Rectal smooth muscle tissue (tissue), 1 donor: ENCODE data around the gene SLC9C2.
"Not testable (repeated sequence)": the region's sequence is repeated elsewhere in the genome, so short reads cannot be mapped to it uniquely, and the experiment has no call there.

Experiments
- H3K27ac ChIP-seq: one replicate; pipeline ENCODE4 v1.7.0; 2013; ENCODE audit warnings: low read depth, low read length, inconsistent platforms
- H3K27me3 ChIP-seq: one replicate; pipeline ENCODE4 v1.7.0; 2013; ENCODE audit warnings: low read length; ENCODE audit not compliant: control insufficient read depth, insufficient read depth
- H3K36me3 ChIP-seq: one replicate; pipeline ENCODE4 v1.7.0; 2013; ENCODE audit warnings: low read length; ENCODE audit not compliant: control insufficient read depth, insufficient read depth
- H3K4me1 ChIP-seq: one replicate; pipeline ENCODE4 v1.7.0; 2013; ENCODE audit warnings: low read length; ENCODE audit not compliant: control insufficient read depth, insufficient read depth
- H3K4me3 ChIP-seq: one replicate; pipeline ENCODE4 v1.7.0; 2013; ENCODE audit warnings: low read length
- H3K9ac ChIP-seq: one replicate; pipeline ENCODE4 v1.7.0; 2013; ENCODE audit warnings: low read length

The SLC9C2 gene

DNA sequence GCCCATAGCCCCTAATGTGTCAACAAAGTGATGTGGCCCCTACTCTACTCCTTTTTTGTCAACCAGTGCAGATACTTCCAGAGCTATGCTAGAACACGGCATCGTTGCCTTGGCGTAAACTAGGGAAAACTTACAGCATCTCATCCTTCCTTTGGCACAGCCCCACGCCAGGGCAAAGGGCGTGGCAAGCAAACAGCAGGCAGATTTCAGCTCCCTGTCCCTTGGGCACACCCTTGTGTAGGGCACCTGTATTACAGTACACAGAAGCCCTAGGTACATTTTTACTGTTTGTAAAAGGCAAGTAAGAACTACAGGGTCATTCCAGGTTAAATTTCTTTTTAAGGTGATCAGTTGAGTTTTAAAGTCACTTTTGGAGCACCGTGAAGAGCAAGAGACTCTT is 96.4 kb downstream of the SLC9C2 start:
- H3K27me3 ChIP-seq, result no peaks in the 10 kb centered on the region
- H3K27ac ChIP-seq, result no peak overlapping the region
- H3K36me3 ChIP-seq, result no peaks in the 10 kb centered on the region
- H3K4me3 ChIP-seq, result no peak overlapping the region
- H3K9ac ChIP-seq, result no peak overlapping the region
- H3K4me1 ChIP-seq, result peaks cover 4% of the 10 kb centered on the region

DNA sequence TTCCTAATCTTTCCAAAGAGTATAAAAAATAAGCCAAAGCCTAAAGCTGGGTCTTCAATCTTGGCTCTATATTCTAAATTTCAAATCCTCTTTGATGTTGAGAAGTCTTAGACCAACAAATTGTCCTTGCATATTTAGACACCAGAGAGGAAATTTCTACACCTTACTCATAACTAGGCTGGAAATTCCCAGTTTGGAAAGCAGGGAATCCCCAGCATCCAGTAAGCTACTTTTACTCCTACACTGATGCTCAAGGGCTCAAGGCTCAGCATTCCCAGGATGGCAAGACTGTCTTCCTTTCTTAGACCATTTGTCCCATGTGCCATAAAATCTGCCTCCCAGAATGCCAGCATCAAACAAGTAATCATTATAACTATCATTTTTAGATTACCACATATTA is 97.5 kb downstream of the SLC9C2 start:
- Histone ChIP-seq H3K4me1 (peaks cover 4% of the 10 kb centered on the region), H3K27ac (no peak overlapping the region), H3K9ac (no peak overlapping the region), H3K36me3 (no peaks in the 10 kb centered on the region), H3K4me3 (no peak overlapping the region), H3K27me3 (no peaks in the 10 kb centered on the region)

DNA sequence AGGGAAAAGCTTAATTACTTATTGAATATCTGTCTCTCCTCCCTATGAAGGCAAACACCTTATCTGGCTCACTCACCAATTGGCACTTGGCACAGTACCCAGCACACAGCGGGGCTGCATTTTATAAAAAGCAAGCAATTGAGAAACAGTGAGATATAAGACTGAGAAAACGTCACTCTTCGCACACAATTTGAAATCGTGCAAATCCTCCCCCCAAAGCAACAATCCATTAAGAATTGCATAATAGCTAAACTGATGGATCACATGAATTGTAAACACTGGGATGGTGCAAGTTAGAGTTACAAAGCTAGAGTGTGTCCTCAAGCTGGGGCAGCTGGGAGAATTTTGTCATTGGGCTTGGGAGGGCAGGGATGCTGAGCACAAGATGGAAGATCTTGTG is 98.6 kb downstream of the SLC9C2 start:
- H3K36me3 ChIP-seq, result no peaks in the 10 kb centered on the region
- no peaks in the 10 kb centered on the region for H3K27me3 ChIP-seq
- no peak overlapping the region for H3K27ac ChIP-seq
- peaks cover 4% of the 10 kb centered on the region for H3K4me1 ChIP-seq
- H3K9ac ChIP-seq, result no peak overlapping the region
- H3K4me3 ChIP-seq, result no peak overlapping the region

GRCh38 chr1:173503391-173503790 is 99.5 kb downstream of the SLC9C2 start:
- no peak overlapping the region for H3K27ac ChIP-seq
- no peaks in the 10 kb centered on the region for H3K36me3 ChIP-seq
- no peak overlapping the region for H3K9ac ChIP-seq
- peaks cover 4% of the 10 kb centered on the region for H3K4me1 ChIP-seq
- H3K4me3 ChIP-seq, result no peak overlapping the region
- no peaks in the 10 kb centered on the region for H3K27me3 ChIP-seq

DNA sequence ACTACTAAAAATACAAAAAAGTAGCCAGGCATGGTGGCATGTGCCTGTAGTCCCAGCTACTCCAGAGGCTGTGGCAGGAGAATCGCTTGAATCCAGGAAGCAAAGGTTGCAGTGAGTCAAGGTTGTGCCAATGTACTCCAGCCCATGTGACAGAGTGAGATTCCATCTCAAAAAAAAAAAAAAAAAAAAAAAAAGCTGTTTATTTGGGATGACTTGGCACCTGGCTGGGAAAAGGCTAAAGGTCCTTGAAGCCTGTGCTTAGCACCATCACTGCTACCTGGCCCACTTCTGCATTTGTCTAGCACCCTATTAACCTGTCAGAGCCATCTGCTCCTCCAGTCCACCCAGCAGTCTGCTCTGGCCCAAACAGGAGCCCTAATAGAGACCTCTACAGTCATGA is 100.8 kb downstream of the SLC9C2 start:
- Histone ChIP-seq H3K36me3 (no peaks in the 10 kb centered on the region), H3K4me1 (no peaks in the 10 kb centered on the region), H3K9ac (no peak overlapping the region), H3K4me3 (no peak overlapping the region), H3K27ac (no peak overlapping the region), H3K27me3 (no peaks in the 10 kb centered on the region)

GRCh38 chr1:173499729-173500128 is 103.1 kb downstream of the SLC9C2 start:
- Histone ChIP-seq H3K4me1 (no peaks in the 10 kb centered on the region), H3K27ac (no peak overlapping the region), H3K9ac (no peak overlapping the region), H3K4me3 (no peak overlapping the region), H3K27me3 (no peaks in the 10 kb centered on the region), H3K36me3 (no peaks in the 10 kb centered on the region)

DNA sequence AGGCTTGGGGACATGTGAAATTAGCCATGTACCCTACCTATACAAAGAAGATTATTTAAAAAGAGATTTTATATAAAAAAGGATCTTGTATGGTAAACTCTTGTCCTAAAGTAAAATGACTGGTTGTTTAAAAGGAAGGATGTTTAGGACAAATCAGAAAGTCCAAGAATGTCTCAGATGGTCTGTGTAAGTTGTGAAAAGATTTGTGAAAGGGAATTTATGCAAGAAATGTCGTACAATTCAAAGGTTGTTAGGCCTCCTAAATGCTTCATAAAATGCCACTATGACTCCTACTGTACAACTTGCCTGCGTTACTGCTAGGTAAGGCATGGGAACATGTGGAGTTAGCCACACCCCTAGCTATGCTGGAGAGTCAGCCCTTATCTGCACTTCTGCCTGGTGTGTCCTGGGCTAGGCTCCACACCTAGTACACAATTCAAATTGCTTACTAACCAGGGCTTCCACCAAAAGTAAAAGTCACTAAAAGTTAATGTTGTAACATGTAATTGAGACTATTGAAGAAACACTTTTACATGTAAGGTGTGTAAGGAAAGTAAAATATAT is 106.0 kb downstream of the SLC9C2 start:
- Histone ChIP-seq H3K4me1 (no peaks in the 10 kb centered on the region), H3K36me3 (no peaks in the 10 kb centered on the region)

DNA sequence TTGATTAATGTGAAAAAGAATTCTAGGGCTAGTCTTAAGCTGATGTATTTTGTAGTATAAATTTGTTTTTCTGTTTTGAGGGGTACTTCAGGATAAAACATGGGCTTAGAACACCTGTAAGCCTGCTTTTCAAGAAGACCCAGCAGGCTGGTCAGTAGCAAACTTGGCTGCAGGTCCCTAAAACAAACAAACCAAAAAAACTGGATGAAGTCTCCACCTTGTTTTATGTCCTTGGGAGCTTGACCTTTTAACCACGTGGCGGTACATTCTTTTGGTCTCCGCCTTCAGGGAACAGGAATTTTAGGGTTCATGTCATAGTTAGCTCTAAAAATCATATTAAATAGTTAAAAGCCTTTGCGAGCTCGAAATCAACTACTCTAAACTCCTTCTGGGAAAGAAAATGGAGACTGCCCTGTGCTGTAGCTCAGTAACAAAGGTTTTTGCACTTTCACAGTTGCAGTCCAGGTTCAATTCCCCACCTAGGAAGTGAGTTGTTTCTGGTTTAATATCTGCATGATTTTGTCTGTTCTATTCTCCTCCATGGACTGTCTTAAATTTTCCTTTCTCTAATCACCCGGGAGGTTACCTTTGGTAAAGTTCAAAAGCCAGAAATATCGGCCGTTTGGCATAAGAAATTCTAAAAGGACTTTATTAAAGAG is 107.1 kb downstream of the SLC9C2 start:
- Histone ChIP-seq H3K4me1 (no peaks in the 10 kb centered on the region), H3K4me3 (no peak overlapping the region), H3K36me3 (no peaks in the 10 kb centered on the region), H3K9ac (no peak overlapping the region), H3K27me3 (no peaks in the 10 kb centered on the region), H3K27ac (no peak overlapping the region)

More for the DNA sequence above, 106.0 kb downstream of the SLC9C2 start:
- Histone ChIP-seq H3K9ac (no peak overlapping the region), H3K4me3 (no peak overlapping the region), H3K27ac (no peak overlapping the region), H3K27me3 (no peaks in the 10 kb centered on the region)

- H3K36me3 ChIP-seq, H3K4me3 ChIP-seq, H3K27me3 ChIP-seq, H3K9ac ChIP-seq, H3K4me1 ChIP-seq, H3K27ac ChIP-seq: not testable (repeated sequence)
These were observed 109.7 kb downstream of the SLC9C2 start for GRCh38 chr1:173493125-173493524.

DNA sequence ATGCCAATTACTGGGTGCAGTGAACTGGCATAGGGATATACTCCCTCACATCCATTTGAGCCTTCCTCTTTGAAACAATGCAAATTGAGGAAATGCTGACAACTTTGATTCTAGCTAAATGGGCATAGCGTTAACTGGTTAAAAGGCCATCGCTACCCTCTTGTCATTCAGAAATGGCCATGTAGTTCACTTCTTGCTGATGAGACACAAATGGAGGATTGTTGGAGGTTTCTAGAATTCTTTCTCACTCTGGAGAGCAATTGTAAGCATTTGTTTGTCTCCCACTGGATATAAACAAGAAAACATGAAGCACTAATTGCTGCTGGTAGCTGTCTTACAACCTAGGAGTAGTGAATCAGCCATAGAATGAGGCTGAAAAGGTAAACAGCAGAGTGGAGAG is 111.4 kb downstream of the SLC9C2 start:
- no peaks in the 10 kb centered on the region for H3K27me3 ChIP-seq
- no peak overlapping the region for H3K9ac ChIP-seq
- no peak overlapping the region for H3K27ac ChIP-seq
- H3K4me1 ChIP-seq, result no peaks in the 10 kb centered on the region
- peaks cover 13% of the 10 kb centered on the region for H3K36me3 ChIP-seq
- H3K4me3 ChIP-seq, result no peak overlapping the region

DNA sequence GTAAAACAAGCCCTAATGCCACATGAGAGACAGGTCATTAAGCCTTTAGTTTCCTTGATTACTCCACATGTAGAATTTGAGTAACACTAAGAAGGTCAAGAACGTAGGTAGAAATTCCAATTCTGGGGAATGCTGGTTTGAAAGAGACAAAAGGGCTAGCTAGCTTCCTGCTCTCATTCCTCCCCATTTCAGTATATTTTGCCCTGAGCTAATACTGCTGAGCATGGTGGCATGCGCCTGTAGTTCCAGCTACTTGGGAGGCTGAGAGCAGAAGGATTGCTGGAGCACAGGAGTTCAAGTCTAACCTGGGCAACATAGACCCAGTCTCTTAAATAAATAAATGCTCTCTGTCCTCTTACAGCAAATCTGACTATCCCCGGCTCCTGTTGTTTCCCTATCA is 112.9 kb downstream of the SLC9C2 start:
- H3K36me3 ChIP-seq, result peaks cover 24% of the 10 kb centered on the region

GRCh38 chr1:173489149-173489600 is 113.7 kb downstream of the SLC9C2 start:
- Histone ChIP-seq H3K4me1 (no peaks in the 10 kb centered on the region), H3K27ac (no peak overlapping the region), H3K36me3 (peaks cover 25% of the 10 kb centered on the region), H3K4me3 (no peak overlapping the region), H3K9ac (no peak overlapping the region), H3K27me3 (no peaks in the 10 kb centered on the region)

More for the DNA sequence above, 112.9 kb downstream of the SLC9C2 start:
- Histone ChIP-seq H3K4me3 (no peak overlapping the region), H3K4me1 (no peaks in the 10 kb centered on the region), H3K27me3 (no peaks in the 10 kb centered on the region), H3K9ac (no peak overlapping the region), H3K27ac (no peak overlapping the region)

- no peak overlapping the region for H3K27ac ChIP-seq
- peaks cover 25% of the 10 kb centered on the region for H3K36me3 ChIP-seq
- no peaks in the 10 kb centered on the region for H3K27me3 ChIP-seq
- H3K4me3 ChIP-seq, result no peak overlapping the region
- H3K4me1 ChIP-seq, result no peaks in the 10 kb centered on the region
- H3K9ac ChIP-seq, result no peak overlapping the region
These were observed 114.9 kb downstream of the SLC9C2 start for GRCh38 chr1:173488001-173488400.
